BE2C (cell line): ENCODE measurements around the gene MAPK13.

Source experiments
- DNase-seq: peaks from one replicate; pipeline ENCODE4 v3.0.0-alpha.2; 2020
- H3K27me3 ChIP-seq: fragments of 250-450 bp; sonication (Bioruptor Pico); 2 replicates; pipeline ENCODE4 v1.5.1; 2020; ENCODE audit warnings: mild to moderate bottlenecking
- H3K36me3 ChIP-seq: fragments of 250-450 bp; sonication (Bioruptor Pico); 2 replicates; pipeline ENCODE4 v1.5.1; 2020; ENCODE audit warnings: mild to moderate bottlenecking
- H3K4me1 ChIP-seq: fragments of 250-450 bp; sonication (Bioruptor Pico); 2 replicates; pipeline ENCODE4 v1.5.1; 2020
- H3K4me3 ChIP-seq: 2 replicates; pipeline ENCODE4 v1.5.1; 2011; ENCODE audit warnings: low read depth, low read length
- H3K9me3 ChIP-seq: fragments of 250-450 bp; sonication (Bioruptor Pico); 2 replicates; pipeline ENCODE4 v1.5.1; 2020
- TF ChIP-seq, protein P1 (sequence below): IDR thresholded peaks from 2 replicates; pipeline ENCODE4 v1.5.1; 2012; ENCODE audit warnings: mild to moderate bottlenecking, low read depth, low read length

The MAPK13 gene

GRCh38 chr6:36111526-36111925 lies 18.8 kb upstream of the MAPK13 start:
- no peak overlapping the region for H3K4me3 ChIP-seq
- H3K36me3 ChIP-seq: peaks cover 34% of the 10 kb centered on the region
- no peak for DNase-seq

DNA sequence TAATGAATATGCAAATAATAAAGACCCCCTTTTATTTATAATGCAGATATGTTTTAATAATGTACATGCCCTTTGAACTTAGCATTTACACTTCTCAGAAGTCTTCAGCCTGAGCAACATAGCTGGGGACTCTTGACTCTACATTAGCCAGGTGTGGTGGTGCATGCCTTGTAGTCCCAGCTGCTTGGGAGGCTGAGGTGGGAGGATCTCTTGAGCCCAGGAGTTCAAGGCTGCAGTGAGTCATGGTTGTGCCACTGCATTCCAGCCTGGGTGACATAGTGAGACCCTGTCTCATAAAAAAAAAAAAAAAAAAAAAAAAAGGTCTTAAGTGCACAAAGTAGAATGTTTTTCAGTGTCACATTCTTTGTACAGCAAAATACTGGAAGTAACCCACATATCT lies 17.3 kb upstream of the MAPK13 start:
- DNase-seq: no peak
- Histone ChIP-seq H3K36me3 (peaks cover 24% of the 10 kb centered on the region), H3K27me3 (no peaks in the 10 kb centered on the region), H3K4me1 (no peaks in the 10 kb centered on the region; the same call in 1 of the 2 replicates), H3K9me3 (no peaks in the 10 kb centered on the region), H3K4me3 (no peak overlapping the region)
- TF ChIP-seq, protein P1, sequence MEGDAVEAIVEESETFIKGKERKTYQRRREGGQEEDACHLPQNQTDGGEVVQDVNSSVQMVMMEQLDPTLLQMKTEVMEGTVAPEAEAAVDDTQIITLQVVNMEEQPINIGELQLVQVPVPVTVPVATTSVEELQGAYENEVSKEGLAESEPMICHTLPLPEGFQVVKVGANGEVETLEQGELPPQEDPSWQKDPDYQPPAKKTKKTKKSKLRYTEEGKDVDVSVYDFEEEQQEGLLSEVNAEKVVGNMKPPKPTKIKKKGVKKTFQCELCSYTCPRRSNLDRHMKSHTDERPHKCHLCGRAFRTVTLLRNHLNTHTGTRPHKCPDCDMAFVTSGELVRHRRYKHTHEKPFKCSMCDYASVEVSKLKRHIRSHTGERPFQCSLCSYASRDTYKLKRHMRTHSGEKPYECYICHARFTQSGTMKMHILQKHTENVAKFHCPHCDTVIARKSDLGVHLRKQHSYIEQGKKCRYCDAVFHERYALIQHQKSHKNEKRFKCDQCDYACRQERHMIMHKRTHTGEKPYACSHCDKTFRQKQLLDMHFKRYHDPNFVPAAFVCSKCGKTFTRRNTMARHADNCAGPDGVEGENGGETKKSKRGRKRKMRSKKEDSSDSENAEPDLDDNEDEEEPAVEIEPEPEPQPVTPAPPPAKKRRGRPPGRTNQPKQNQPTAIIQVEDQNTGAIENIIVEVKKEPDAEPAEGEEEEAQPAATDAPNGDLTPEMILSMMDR: no peak

More at GRCh38 chr6:36111526-36111925, 18.8 kb upstream of the MAPK13 start:
- Histone ChIP-seq H3K27me3 (no peaks in the 10 kb centered on the region), H3K4me1 (no peaks in the 10 kb centered on the region), H3K9me3 (no peaks in the 10 kb centered on the region)
- TF ChIP-seq, protein P1: no peak

DNA sequence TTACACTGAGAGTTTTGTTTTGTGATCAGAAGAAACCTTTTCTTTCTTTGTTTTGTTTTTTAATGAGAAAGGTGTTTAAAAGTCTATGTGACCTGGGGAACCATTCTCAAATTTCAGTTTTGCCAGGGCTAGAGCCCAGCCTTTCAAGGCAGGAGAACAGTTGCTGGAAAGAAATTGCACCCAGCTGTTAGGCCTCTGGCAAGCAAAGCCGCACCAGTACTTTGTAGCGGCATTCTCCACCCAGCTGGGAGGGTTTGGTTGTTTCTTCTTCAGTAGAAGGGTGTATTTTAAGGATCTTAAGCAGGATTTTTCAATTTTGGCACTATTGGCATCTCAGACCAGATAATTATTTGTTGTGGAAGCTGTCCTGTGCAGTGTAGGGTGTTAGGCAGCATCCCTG lies 16.6 kb upstream of the MAPK13 start:
- no peaks in the 10 kb centered on the region; the same call in 1 of the 2 replicates for H3K4me1 ChIP-seq
- TF ChIP-seq, protein P1: no peak

DNA sequence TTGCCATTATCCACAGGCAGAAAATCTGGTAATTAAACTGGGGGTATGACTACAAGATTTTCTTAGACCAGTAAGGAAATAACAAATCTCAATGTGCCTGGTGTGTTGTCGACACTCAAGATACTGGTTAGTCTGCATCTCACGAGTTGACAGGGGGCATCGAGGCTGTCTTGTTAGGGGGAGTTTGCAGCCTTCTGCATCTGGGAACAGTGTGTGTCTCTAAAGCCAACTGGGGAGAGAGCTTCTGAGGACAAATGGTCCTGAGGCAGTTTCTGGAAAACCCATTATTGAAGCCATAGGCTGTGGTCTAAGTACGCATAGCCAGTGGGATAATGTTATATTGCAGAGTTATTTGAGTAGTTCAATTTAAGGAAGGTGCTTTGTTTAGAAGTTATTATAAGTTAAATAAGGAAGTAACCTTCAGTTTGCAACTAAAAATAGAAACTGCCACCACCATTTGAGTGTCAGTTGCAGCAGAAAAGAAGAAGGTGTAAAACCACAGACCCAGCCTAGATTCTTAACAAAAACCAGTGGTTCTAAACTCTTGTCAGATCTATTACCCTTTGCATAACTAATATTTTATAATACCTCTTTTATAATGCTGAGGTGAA lies 15.4 kb upstream of the MAPK13 start:
- Histone ChIP-seq H3K36me3 (peaks cover 16% of the 10 kb centered on the region), H3K4me3 (no peak overlapping the region), H3K4me1 (no peaks in the 10 kb centered on the region; the same call in 1 of the 2 replicates), H3K9me3 (no peaks in the 10 kb centered on the region), H3K27me3 (no peaks in the 10 kb centered on the region)
- DNase-seq: no peak
- TF ChIP-seq, protein P1: no peak

More for the DNA sequence above, 16.6 kb upstream of the MAPK13 start:
- Histone ChIP-seq H3K9me3 (no peaks in the 10 kb centered on the region), H3K4me3 (no peak overlapping the region), H3K36me3 (peaks cover 18% of the 10 kb centered on the region), H3K27me3 (no peaks in the 10 kb centered on the region)
- DNase-seq: no peak

GRCh38 chr6:36115412-36115811 lies 14.9 kb upstream of the MAPK13 start:
- Histone ChIP-seq H3K9me3 (no peaks in the 10 kb centered on the region), H3K36me3 (peaks cover 12% of the 10 kb centered on the region), H3K4me3 (no peak overlapping the region), H3K4me1 (no peaks in the 10 kb centered on the region; the same call in 1 of the 2 replicates), H3K27me3 (no peaks in the 10 kb centered on the region)
- TF ChIP-seq, protein P1: no peak
- DNase-seq: no peak

- no peaks in the 10 kb centered on the region for H3K9me3 ChIP-seq
- H3K4me3 ChIP-seq: no peak overlapping the region
- no peak for DNase-seq
- H3K4me1 ChIP-seq: no peaks in the 10 kb centered on the region; the same call in none of the 2 replicates
- no peaks in the 10 kb centered on the region for H3K27me3 ChIP-seq
- peaks cover 7% of the 10 kb centered on the region for H3K36me3 ChIP-seq
- TF ChIP-seq, protein P1: no peak
These were observed 14.0 kb upstream of the MAPK13 start for GRCh38 chr6:36116066-36116864.
